ENCODE data around the gene DGKG.

GRCh38 chr3:186165331-186165730 lies 196.7 kb downstream of the DGKG start:
- TF ChIP-seq CTCF (IDR thresholded peaks at IDR 0.05) = no peak
- no peak for TF ChIP-seq POLR2A (IDR thresholded peaks at IDR 0.05)
